Kidney capillary endothelial cell (primary cell): Measurements from ENCODE around the gene YARS2.

ENCODE experiments used
- DNase-seq: peaks from one replicate; pipeline ENCODE4 v3.0.0-alpha.2; 2018; ENCODE audit warnings: low spot score

The YARS2 gene

GRCh38 chr12:32755654-32756475 is at the start of gene YARS2:
YARS2 (minus strand) TSS chr12:32755897; CDS start chr12:32755874, 23 bp downstream.
- peak; percentile 94 for DNase-seq

DNA sequence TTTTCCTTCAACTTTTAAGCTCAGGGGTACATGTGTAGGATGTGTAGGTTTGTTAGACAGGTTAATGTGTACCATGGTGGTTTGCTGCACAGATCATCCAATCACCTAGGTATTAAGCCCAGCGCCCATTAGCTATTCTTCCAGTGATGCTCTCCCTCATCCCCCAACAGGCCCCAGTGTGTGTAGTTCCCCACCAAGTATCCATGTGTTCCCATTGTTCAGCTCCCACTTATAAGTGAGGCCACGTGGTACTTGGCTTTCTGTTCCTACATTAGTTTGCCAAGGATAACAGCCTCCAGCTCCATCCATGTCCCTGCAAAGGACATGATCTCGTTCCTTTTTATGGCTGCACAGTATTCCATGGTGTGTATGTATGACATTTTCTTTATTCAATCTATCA is 48.6 kb upstream of the YARS2 start:
- DNase-seq: no peak

GRCh38 chr12:32801269-32801980 is 45.7 kb upstream of the YARS2 start:
- DNase-seq: no peak

DNA sequence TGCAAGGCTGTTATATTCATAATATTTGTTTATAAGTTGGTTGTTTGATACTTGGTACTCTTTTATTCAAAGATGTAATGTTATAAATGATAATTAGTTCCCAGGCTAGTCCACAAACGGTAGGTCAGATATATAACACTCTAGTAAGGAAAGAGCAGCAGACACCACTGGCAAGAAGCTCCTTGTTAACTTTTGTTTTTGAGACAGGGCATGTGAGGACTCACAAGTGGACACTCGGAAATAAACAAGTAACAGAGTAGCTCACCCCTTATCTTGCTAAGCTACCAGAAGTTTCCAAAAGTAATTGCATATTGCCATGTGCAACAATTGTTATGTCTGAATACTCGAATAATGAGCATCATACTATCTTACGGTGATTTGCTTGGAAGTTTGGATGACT is 38.6 kb upstream of the YARS2 start:
- no peak for DNase-seq

GRCh38 chr12:32789916-32790315 is 34.2 kb upstream of the YARS2 start:
- no peak for DNase-seq

GRCh38 chr12:32789446-32789845 is 33.7 kb upstream of the YARS2 start:
- DNase-seq: no peak

GRCh38 chr12:32788405-32788804 is 32.7 kb upstream of the YARS2 start:
- no peak for DNase-seq

DNA sequence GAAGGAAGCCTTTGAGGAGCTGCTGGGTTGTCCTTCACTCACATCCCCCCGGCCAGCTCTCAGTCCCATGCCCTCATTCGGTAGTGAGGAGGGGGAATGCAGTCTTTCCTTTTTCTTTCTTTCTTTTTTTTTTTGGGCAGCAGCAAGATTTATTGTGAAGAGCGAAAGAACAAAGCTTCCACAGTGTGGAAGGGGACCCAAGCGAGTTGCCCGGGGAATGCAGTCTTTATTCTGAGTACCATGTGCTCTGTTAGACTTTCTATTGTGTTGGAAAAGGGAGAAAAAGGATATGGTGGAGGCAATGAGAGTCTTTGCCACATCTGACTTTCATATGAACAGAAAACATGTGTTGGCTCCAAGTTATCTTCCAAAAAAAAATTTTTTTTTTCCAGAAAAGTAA is 29.9 kb upstream of the YARS2 start:
- no peak for DNase-seq

DNA sequence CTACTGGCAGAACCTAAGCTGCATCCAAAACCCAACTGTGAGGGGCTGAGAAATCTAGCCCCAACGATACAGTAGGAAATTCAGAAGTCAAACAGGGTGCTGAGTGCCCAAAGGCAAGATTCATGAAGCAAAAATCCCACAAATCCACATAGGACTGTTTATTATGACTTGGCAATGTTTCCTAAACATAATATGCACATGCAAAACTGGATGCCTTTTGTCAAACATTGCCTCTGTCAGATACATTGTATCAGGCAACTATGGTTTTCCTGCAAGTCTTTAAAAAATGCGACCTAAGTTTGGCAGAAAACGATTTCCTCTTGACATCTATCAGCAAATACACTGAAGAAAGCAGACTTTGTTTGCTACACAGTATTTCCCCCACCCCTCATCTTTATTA is 27.3 kb upstream of the YARS2 start:
- DNase-seq: no peak

GRCh38 chr12:32780071-32780470 is 24.4 kb upstream of the YARS2 start:
- no peak for DNase-seq

- DNase-seq: no peak
These were observed 22.0 kb upstream of the YARS2 start for GRCh38 chr12:32777691-32778175.

GRCh38 chr12:32777159-32777558 is 21.5 kb upstream of the YARS2 start:
- DNase-seq: no peak

- no peak for DNase-seq
These were observed 20.6 kb upstream of the YARS2 start for GRCh38 chr12:32776258-32776657.

GRCh38 chr12:32773691-32774090 is 18.0 kb upstream of the YARS2 start:
- DNase-seq: no peak

DNA sequence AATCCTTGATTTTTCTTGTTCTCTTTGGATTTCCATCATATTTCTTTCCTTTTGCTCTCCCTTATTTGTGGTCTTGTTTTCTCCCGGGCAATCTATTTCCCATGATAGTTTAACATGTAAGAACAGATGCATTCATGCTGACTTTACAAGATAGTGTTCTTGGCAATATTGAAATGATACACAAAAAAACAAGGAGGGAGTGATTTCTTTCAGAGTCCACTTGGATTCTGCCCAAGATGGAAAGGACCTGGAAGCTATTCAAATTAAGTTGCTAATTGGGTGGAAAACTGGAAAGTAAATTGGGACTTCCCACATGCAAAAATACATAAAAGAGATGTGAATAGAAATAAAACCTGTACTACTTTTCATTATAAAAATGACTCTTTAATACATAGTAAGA is 14.4 kb upstream of the YARS2 start:
- DNase-seq: no peak

DNA sequence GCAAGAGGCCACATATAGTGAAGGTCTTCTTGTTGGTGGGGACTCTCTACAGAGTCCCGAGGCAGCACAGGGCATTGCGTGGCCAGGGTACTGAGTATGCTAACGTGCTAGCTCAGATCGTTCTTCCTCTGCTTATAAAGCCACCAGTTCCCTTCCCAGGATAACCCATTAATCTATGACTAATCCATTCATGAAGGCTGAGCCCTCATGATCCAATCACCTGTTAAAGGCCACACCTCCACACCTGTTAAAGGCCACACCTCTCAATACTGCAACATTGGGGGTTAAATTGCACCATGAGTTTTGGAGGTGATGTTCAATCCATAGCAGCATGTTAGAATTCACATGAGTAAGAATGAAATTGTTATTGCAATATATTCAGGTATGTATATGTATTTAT is 12.8 kb upstream of the YARS2 start:
- DNase-seq: no peak

- no peak for DNase-seq
These were observed 10.2 kb upstream of the YARS2 start for GRCh38 chr12:32765906-32766305.

DNA sequence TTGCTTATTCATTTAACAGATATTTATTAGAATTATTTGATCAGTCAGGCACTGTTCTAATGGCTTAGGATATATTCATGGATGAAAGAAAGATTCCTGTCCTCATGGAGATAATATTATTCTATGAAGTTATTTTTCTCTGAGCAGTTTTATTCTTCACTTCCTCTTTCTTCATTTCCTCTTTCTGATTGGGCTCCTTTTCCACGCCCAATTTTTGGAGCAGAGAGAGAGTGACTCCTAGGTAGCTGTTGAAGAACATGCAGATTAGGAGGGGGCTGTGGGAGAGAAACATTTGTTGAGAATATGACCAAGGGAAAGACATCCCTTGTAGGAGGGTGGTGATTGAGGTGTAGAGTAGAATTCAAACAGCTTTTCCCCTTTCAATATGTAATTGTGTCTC is 6.0 kb upstream of the YARS2 start:
- DNase-seq: no peak

DNA sequence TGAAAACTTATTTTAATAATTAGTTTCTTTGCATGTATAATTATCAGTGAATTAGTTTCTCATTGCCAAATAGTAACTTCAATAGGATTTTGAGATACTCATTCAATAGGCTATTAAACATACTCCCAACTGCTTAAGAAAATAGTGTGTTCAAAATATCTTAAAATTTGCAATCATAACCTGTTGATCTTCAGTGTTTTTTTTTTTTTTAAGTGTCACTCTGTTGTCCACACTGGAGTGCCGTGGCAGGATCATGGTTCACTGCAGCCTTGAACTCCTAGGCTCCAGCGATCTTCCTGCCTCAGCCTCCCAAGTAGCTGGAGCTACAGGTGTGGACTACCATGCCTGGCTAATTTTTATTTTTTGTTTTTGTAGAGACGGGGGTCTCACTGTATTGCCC is 1.5 kb upstream of the YARS2 start:
- DNase-seq: no peak

GRCh38 chr12:32756476-32757066 is 874 bp upstream of the YARS2 start:
- peak; percentile 11 for DNase-seq

DNA sequence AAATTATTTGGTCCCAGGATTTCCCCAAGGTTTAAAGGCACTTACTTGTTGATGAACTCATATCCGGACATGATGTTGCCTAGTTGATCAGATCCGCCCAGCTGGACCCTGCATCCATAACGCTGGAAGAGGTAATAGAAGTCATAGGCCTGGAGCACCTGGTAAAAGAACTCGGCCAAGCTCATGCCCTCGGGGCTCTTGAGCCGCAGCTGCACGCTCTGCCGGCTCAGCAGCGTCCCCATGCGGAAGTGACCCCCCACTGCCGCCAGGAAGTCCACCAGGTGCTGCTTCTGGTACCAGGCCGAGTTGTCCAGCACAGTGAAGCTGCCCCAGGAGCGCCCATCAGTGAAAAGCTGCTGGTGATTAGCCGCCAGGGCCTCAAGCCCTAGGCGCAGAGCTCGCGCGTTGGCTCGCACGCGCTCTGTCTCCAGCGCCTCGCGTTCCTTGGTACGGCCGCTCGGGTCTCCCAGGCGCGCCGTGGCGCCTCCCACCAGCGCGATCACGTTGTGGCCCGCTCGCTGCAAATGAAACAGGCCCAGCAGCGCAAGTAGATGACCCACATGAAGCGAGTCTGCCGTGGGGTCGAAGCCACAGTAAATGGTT is 545 bp downstream of the YARS2 start:
- peak; percentile 86 for DNase-seq

GRCh38 chr12:32754111-32754510 is 1.6 kb downstream of the YARS2 start:
- DNase-seq: peak; percentile 10

DNA sequence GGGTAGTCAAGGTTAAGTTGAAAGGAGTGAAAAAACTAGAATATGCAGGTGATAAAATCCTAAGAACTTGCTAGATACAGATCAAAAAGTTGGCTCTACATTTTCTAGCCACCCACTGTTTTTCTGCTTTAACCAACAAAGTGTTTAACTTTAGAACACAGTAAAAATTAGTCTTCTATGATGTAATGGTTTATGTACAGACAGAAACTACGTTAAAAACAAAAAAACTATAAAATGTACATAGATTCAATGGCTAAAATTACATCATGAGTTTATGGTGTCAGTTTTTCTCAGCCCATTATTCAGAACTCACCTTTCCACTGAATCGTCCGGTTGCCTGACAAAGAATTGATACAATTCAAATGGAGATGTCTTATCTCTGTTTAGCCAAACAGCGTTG is 2.1 kb downstream of the YARS2 start:
- DNase-seq: no peak
